DND-41 (cell line): ENCODE measurements around the gene FHOD1.

ENCODE experiments used
- EZH2 ChIP-seq: IDR thresholded peaks from 3 replicates; pipeline ENCODE4 v1.6.1; 2012; ENCODE audit warnings: borderline replicate concordance, low read depth, mild to moderate bottlenecking, moderate library complexity, low read length, inconsistent platforms; ENCODE audit not compliant: severe bottlenecking
- TF ChIP-seq, protein P1 (sequence below): IDR thresholded peaks from 2 replicates; pipeline ENCODE4 v1.5.1; 2012; ENCODE audit warnings: borderline replicate concordance, low read length, moderate library complexity, mild to moderate bottlenecking; ENCODE audit not compliant: poor library complexity, severe bottlenecking; ENCODE audit errors: extremely low read depth

DNA sequence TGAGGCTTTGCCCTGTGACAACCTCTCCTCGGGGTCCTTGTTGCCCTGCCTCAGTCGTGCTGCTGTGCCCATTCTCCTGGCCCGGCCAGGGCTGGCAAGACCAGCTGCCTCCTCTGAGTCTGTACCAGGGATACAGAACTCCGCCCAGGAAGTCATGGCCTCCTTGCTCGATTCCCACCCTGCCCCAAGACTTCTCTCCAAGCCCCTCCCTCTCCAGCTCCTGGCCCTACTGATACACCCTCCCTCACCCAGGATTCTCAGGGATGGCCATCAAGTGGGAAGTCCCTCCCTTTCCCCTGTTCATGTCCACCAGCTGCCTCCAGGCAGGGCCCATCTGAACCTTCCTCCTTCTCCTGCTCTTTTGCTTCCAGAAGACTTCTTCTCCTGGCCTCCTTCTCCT is 31.6 kb downstream of the FHOD1 start:
- TF ChIP-seq, protein P1, sequence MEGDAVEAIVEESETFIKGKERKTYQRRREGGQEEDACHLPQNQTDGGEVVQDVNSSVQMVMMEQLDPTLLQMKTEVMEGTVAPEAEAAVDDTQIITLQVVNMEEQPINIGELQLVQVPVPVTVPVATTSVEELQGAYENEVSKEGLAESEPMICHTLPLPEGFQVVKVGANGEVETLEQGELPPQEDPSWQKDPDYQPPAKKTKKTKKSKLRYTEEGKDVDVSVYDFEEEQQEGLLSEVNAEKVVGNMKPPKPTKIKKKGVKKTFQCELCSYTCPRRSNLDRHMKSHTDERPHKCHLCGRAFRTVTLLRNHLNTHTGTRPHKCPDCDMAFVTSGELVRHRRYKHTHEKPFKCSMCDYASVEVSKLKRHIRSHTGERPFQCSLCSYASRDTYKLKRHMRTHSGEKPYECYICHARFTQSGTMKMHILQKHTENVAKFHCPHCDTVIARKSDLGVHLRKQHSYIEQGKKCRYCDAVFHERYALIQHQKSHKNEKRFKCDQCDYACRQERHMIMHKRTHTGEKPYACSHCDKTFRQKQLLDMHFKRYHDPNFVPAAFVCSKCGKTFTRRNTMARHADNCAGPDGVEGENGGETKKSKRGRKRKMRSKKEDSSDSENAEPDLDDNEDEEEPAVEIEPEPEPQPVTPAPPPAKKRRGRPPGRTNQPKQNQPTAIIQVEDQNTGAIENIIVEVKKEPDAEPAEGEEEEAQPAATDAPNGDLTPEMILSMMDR = no peak
- TF ChIP-seq EZH2 = no peak
